ENCODE measurements around the gene LKAAEAR1. TPM values are rescaled to one million over a fixed set of nuclear protein-coding genes. Genes with fewer than 3 reads are reported as not detected.

LKAAEAR1 gene
- polyA plus RNA-seq, 1 donor (not counting 4 experiments of a cell fraction or from before 2014, with no cell fraction given): not detected

GRCh38 chr20:64035933-64036345 is 48.3 kb downstream of the LKAAEAR1 start, which contains the start of gene C20orf204:
TSS of gene C20orf204 (plus strand) at chr20:64036182. CDS start at chr20:64036324, 142 bp downstream.
- Histone ChIP-seq H3K4me3 (ENCODE audit: control insufficient read depth in 2 of 3, extremely low read depth in 1 of 3, insufficient read depth in 2 of 3, low read depth in 1 of 3, low read length in 3 of 3) (no peak within 1 kb of the TSS), H4K20me1 (ENCODE audit: control insufficient read depth, extremely low read depth, insufficient read depth, low read length) (no peaks in the 10 kb centered on the region), H3K79me2 (ENCODE audit: control insufficient read depth, insufficient read depth, low read length) (no peaks in the 10 kb centered on the region), H3K27ac (ENCODE audit: control insufficient read depth, insufficient read depth, low read length) (no peak within 1 kb of the TSS), H3K9ac (ENCODE audit: control insufficient read depth, extremely low read depth, insufficient read depth, low read length) (no peak within 1 kb of the TSS), H3K4me1 (ENCODE audit: control insufficient read depth, extremely low read depth, insufficient read depth, low read length) (peaks cover 5% of the 10 kb centered on the region), H3K4me2 (ENCODE audit: control insufficient read depth, extremely low read depth, insufficient read depth, low read depth, low read length) (no peak within 1 kb of the TSS), H3K36me3 (ENCODE audit: control insufficient read depth in 2 of 2, extremely low read depth in 1 of 2, insufficient read depth in 2 of 2, low read length in 2 of 2) (peaks cover 0 to 13% of the 10 kb centered on the region in 2 experiments), H3K9me1 (ENCODE audit: control insufficient read depth, extremely low read depth, insufficient read depth, low read length) (no peaks in the 10 kb centered on the region), H2AFZ (ENCODE audit: control insufficient read depth, low read length) (no peak within 1 kb of the TSS), H3K9me3 (ENCODE audit: control insufficient read depth, low read depth, low read length) (no peaks in the 10 kb centered on the region), H3K27me3 (ENCODE audit: control insufficient read depth, extremely low read depth, insufficient read depth, low read length) (peaks cover 19% of the 10 kb centered on the region)
- TF ChIP-seq EZH2 (IDR thresholded peaks at IDR 0.05; ENCODE audit: low read length) (no peak), CTCF (optimal IDR thresholded peaks at IDR 0.05 in 1 of 3, IDR thresholded peaks at IDR 0.05 in 1 of 3, conservative IDR thresholded peaks at IDR 0.05 in 1 of 3; ENCODE audit: extremely low read depth in 1 of 3, insufficient read depth in 2 of 3, low read length in 3 of 3) (no peak)
- dilution Hi-C loops (cut with MboI; ENCODE audit: extremely low pct_ligation_motif_present, low sequenced_read_pairs): no loop called here
- DNase-seq (ENCODE audit: low read depth, low spot score) (no peak), FAIRE-seq (no peak)

- no peak for FAIRE-seq
- no peak overlapping the region for H2AFZ ChIP-seq (ENCODE audit: control insufficient read depth, low read length)
- peaks cover 5% of the 10 kb centered on the region for H3K4me1 ChIP-seq (ENCODE audit: control insufficient read depth, extremely low read depth, insufficient read depth, low read length)
- H3K36me3 ChIP-seq (ENCODE audit: control insufficient read depth in 2 of 2, extremely low read depth in 1 of 2, insufficient read depth in 2 of 2, low read length in 2 of 2): peaks cover 5 to 15% of the 10 kb centered on the region in 2 experiments
- no peak overlapping the region for H3K4me3 ChIP-seq (ENCODE audit: control insufficient read depth in 2 of 3, extremely low read depth in 1 of 3, insufficient read depth in 2 of 3, low read depth in 1 of 3, low read length in 3 of 3)
- no peak for DNase-seq (ENCODE audit: low read depth, low spot score)
- H3K27me3 ChIP-seq (ENCODE audit: control insufficient read depth, extremely low read depth, insufficient read depth, low read length): peaks cover 13% of the 10 kb centered on the region
- no peaks in the 10 kb centered on the region for H3K9me3 ChIP-seq (ENCODE audit: control insufficient read depth, low read depth, low read length)
- no peak overlapping the region for H3K9ac ChIP-seq (ENCODE audit: control insufficient read depth, extremely low read depth, insufficient read depth, low read length)
- H3K4me2 ChIP-seq (ENCODE audit: control insufficient read depth, extremely low read depth, insufficient read depth, low read depth, low read length): no peak overlapping the region
- dilution Hi-C loops (cut with MboI; ENCODE audit: extremely low pct_ligation_motif_present, low sequenced_read_pairs): no loop called here
- H3K27ac ChIP-seq (ENCODE audit: control insufficient read depth, insufficient read depth, low read length): no peak overlapping the region
- H3K9me1 ChIP-seq (ENCODE audit: control insufficient read depth, extremely low read depth, insufficient read depth, low read length): no peaks in the 10 kb centered on the region
- no peaks in the 10 kb centered on the region for H4K20me1 ChIP-seq (ENCODE audit: control insufficient read depth, extremely low read depth, insufficient read depth, low read length)
- no peak for TF ChIP-seq EZH2 (IDR thresholded peaks at IDR 0.05; ENCODE audit: low read length)
- no peak for TF ChIP-seq CTCF (optimal IDR thresholded peaks at IDR 0.05 in 1 of 3, IDR thresholded peaks at IDR 0.05 in 1 of 3, conservative IDR thresholded peaks at IDR 0.05 in 1 of 3; ENCODE audit: extremely low read depth in 1 of 3, insufficient read depth in 2 of 3, low read length in 3 of 3)
- H3K79me2 ChIP-seq (ENCODE audit: control insufficient read depth, insufficient read depth, low read length): no peaks in the 10 kb centered on the region
Observed at GRCh38 chr20:64035066-64035932, 48.9 kb downstream of the LKAAEAR1 start.
